ENCODE measurements around the gene ATG7. TPM values are rescaled to one million over a fixed set of nuclear protein-coding genes. Genes with fewer than 3 reads are reported as not detected.

Gene ATG7
- total RNA-seq, 2 experiments from 2014 or later = 31.0 to 33.1 TPM

- ATAC-seq (no peak), DNase-seq (no peak)
- Mint-ChIP-seq H3K27ac (no peak overlapping the region), H3K27me3 (no peaks in the 10 kb centered on the region), H3K36me3 (ENCODE audit: low read depth) (peaks cover 36% of the 10 kb centered on the region), H3K4me1 (ENCODE audit: low read depth) (peaks cover 16% of the 10 kb centered on the region), H3K9me3 (no peaks in the 10 kb centered on the region), H3K4me3 (no peak overlapping the region)
- CTCF ChIA-PET = interaction anchor here (1.1 to 1.4 kb wide), 3 partner anchors 9 to 60 kb away, joined by 3 to 4 read pairs (median 4); no protein-coding TSS in a partner anchor
- intact Hi-C loops (cut with micrococcal nuclease) = no loop called here
- TF ChIP-seq CTCF (IDR thresholded peaks at IDR 0.05) = no peak
- POLR2A ChIA-PET = interaction anchor here (0.9 kb wide), 1 partner anchor 9 kb away, joined by 4 read pairs; no protein-coding TSS in a partner anchor
Measured at GRCh38 chr3:11297126-11297525, 24.9 kb downstream of the ATG7 start.

DNA sequence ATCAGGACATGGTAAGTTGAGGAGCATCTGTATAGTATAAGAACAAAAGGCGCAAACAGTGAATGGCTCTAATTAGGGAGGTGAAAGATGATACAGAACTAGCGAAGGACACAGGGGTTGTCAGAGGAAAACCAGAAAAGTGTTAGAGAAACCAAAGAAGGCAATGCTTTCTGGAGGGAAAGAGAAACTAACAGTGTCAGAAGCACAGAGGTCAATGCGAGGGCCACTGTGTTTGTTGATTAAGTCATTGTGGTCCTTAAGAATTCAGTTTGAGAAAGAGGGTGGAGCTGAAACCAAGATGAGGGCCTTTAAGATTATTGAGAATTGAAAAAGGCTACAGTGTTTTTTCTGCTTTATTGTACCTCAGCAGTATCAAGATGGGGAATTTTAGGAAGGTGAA, 28.8 kb downstream of the ATG7 start:
- no peak for TF ChIP-seq CTCF (IDR thresholded peaks at IDR 0.05)
- POLR2A ChIA-PET = interaction anchor here (1.1 kb wide), 1 partner anchor 10 kb away, joined by 3 read pairs; no protein-coding TSS in a partner anchor

GRCh38 chr3:11302444-11302843, 30.2 kb downstream of the ATG7 start:
- Mint-ChIP-seq H3K27ac (no peak overlapping the region), H3K36me3 (ENCODE audit: low read depth) (peaks cover 65% of the 10 kb centered on the region), H3K4me3 (no peak overlapping the region), H3K9me3 (no peaks in the 10 kb centered on the region), H3K27me3 (no peaks in the 10 kb centered on the region), H3K4me1 (ENCODE audit: low read depth) (peaks cover 37% of the 10 kb centered on the region)
- ChIA-PET POLR2A (no interaction called here), CTCF (no interaction called here)
- intact Hi-C loops (cut with micrococcal nuclease) = no loop called here
- no peak for TF ChIP-seq CTCF (IDR thresholded peaks at IDR 0.05)
- no peak for DNase-seq
- no peak for ATAC-seq

More for the DNA sequence above, 28.8 kb downstream of the ATG7 start:
- CTCF ChIA-PET = interaction anchor here (1.0 kb wide), 2 partner anchors 10 to 14 kb away, joined by 3 read pairs; no protein-coding TSS in a partner anchor
- peak overlapping the region; percentile 59 for H3K27ac Mint-ChIP-seq
- ATAC-seq = peak; percentile 86
- peaks cover 55% of the 10 kb centered on the region for H3K36me3 Mint-ChIP-seq (ENCODE audit: low read depth)
- intact Hi-C loops (cut with micrococcal nuclease) = no loop called here
- peaks cover 23% of the 10 kb centered on the region for H3K4me1 Mint-ChIP-seq (ENCODE audit: low read depth)
- DNase-seq = peak; percentile 43
- H3K9me3 Mint-ChIP-seq = no peaks in the 10 kb centered on the region
- H3K4me3 Mint-ChIP-seq = no peak overlapping the region
- H3K27me3 Mint-ChIP-seq = no peaks in the 10 kb centered on the region

- Mint-ChIP-seq H3K4me3 (no peak overlapping the region), H3K4me1 (ENCODE audit: low read depth) (peaks cover 39% of the 10 kb centered on the region), H3K27ac (no peak overlapping the region), H3K36me3 (ENCODE audit: low read depth) (peaks cover 68% of the 10 kb centered on the region), H3K27me3 (no peaks in the 10 kb centered on the region), H3K9me3 (no peaks in the 10 kb centered on the region)
- ChIA-PET POLR2A (no interaction called here), CTCF (interaction anchor here (1.1 kb wide), 1 partner anchor 12 kb away, joined by 3 read pairs; no protein-coding TSS in a partner anchor)
- no peak for TF ChIP-seq CTCF (IDR thresholded peaks at IDR 0.05)
- intact Hi-C loops (cut with micrococcal nuclease) = no loop called here
- DNase-seq = no peak
- no peak for ATAC-seq
Measured at GRCh38 chr3:11304175-11304574, 32.0 kb downstream of the ATG7 start.

- peaks cover 36% of the 10 kb centered on the region for H3K4me1 Mint-ChIP-seq (ENCODE audit: low read depth)
Measured at GRCh38 chr3:11305509-11305908, 33.3 kb downstream of the ATG7 start.

More at GRCh38 chr3:11305509-11305908, 33.3 kb downstream of the ATG7 start:
- Mint-ChIP-seq H3K27me3 (no peaks in the 10 kb centered on the region), H3K4me3 (no peak overlapping the region), H3K27ac (no peak overlapping the region), H3K9me3 (no peaks in the 10 kb centered on the region), H3K36me3 (ENCODE audit: low read depth) (peaks cover 69% of the 10 kb centered on the region)
- DNase-seq (no peak), ATAC-seq (no peak)
- intact Hi-C loops (cut with micrococcal nuclease) = no loop called here
- TF ChIP-seq CTCF (IDR thresholded peaks at IDR 0.05) = no peak
- ChIA-PET CTCF (interaction anchor here (1.3 to 2.4 kb wide), 4 partner anchors 9 to 69 kb away, joined by 3 to 5 read pairs (median 4); no protein-coding TSS in a partner anchor), POLR2A (interaction anchor here (0.6 to 1.4 kb wide), 2 partner anchors 32 to 33 kb away, joined by 3 read pairs; no protein-coding TSS in a partner anchor)
